Midbrain (tissue), 1 donor: ENCODE measurements around the gene ADAMTS12.

ENCODE experiments used
- DNase-seq: peaks from one replicate; lab custom pipeline; 2025; lab: John Stamatoyannopoulos, UW

The ADAMTS12 gene

DNA sequence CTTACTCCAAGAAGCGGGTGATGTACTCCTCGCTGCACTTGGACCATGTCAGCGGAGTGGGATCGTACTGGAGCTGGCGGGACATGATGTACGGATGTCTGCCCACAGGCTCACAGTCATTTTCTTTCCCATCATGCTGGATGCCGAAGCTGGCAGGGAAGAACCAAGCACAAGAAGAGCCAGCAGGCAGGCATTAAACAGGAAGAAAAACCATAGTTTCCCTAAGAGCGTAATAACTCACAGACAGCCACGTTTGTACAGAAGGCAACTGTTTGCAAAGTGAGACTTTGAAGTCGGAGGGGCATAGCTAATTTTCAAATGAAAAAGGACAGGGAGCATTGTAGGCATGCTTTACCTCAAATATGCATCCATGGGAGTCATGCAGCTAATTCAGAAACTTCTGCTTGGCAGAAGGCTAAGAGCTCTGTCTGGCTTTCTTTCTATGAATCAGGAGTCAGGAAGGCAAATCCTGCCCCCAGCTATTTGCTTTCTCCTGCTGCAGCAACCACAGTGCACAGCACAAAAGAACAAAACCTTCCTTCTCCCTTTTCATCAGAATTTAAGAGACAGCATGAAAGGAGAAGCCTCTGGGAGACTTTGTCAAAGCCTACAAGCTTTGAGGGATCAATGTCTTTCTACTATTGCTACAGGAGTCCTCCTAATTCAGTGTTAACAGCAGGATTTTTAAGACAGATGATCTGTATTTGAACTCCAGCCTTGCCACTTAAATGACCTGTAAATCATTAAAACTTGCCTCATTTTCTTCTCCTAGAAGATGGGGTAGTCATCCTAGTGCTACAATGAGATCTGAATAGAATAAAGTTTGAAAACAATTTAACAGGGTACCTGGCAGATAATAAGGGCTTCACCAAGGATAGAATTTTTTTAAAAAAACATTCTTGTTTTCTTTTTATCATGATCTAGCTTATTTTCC lies 242.0 kb downstream of the ADAMTS12 start:
- no peak for DNase-seq

DNA sequence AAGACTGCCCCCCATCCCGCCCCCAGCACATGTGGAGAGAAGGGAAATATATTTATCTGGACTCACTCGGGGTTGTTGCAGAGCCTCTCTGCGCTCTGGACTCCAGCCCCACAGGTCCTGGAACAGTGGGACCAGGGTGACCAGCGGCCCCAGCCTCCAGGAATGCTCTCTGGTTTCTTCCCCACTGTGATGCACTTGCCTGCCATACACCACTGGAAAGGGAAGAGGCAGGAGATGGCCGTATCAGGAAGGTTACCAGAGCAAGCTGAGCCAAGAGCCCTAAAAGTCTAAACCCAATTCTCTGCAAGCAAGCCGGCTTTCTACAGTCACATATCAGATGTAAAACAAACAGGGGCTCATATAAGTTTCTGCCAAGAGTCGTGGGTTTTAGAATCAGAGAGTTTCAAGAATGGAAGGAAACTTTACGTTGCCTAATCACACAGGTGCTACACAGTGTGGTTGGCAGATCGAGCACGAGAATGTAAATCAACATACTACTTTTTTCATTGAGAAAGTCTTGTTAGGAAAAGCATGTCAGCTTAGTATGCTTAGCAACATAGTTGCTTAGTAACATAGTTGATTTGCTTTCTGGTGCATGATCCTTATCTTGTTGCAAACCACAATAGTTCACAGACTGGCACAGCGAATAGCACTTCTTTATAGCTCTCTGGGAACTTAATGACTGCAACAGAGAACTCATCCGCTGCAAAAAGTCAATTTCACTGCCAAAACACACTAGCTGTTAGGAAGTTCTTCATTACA lies 249.9 kb downstream of the ADAMTS12 start:
- DNase-seq, result no peak

DNA sequence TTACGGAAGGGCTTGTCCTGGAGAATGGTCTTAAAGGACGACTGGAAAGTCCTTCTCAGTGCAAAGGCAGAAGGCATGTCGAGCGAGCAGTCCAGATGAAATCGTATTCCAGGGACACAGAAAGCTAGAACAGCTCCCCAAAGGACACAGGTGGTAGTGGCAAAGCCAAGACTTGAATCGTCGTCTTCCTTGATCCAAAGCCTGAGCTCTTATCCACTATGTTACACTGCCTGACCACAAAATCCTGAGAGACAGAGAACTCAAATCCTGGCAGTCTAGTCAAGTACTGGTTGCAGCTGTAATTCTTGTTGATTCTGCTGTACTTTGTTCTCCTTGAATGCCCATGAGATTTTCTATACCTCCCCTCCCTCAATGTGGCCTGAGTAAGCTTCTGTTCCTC lies 252.3 kb downstream of the ADAMTS12 start:
- DNase-seq, result no peak

DNA sequence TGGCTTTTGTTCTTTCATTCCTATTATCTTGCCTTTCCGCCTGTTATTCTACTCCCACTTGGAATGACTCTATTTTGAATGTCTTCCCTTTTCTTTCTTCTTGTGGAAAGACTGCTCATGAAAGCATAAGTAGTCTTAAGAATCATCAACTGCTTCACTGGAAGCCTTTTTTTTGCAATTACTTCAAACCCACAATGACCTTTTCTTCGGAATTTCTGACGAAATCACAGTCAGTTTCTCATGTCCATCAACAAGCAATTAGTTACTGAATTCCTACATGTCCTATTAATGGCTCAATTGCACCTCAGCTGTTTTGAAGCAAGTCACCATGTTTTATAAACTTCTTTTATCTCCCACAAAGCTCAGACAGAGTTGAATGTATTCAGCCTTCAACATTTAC lies 254.8 kb downstream of the ADAMTS12 start:
- no peak for DNase-seq

DNA sequence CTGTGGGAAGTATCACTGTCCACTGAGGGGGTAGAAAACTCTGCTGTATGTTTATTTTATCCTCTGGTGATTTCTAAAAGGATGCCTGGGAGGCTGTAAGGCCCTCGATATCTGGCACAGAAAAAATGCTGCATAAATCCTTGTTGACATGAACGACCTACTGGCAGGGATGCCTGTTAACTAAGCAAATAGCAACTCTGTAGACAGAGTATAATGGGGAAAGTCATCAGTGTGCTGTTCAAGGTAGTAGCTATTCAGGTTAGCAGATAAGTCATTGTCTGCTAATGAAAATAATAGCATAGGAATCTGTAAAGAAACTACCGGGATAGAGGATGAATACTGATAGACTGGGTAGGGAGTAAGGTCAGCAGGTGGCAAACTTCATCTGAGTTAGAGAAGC lies 256.2 kb downstream of the ADAMTS12 start:
- no peak for DNase-seq

DNA sequence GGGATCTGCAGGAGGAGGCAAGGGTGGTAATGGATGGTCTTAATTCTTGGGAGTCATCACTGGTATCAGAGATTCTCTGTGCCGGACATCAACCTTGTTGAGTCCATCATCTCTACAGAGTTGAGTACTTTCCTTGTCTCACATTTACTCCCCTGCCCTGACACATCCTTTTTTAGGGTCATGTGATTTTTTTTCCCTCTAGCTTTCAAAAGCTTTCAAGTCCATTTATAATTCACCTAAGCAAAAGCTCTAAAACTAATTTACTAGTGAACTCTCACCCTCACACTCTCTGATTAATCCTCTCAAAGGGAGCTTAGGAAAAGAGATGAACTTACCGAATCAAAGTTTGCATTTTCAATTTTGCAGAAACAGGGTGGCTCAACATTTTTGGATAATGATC lies 258.1 kb downstream of the ADAMTS12 start:
- no peak for DNase-seq

DNA sequence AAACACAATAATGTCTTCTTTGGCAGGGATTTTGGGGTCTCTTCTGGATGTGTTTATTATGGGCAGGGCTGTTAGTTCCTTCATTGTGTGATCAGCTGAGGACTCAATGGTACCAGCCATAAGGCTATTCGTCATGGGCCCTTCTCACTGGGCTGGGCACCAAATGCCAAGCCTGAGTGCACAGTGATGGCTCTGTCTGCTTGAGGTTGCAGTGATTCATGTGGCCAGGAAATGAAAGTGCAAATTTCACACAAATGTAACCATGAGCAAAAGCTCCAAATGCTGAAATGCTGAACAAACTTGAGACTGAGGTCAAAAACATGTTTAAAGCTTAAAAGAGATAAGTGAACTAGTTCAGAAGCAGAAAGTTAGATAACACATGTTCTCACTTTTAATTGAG lies 260.0 kb downstream of the ADAMTS12 start:
- DNase-seq, result no peak

DNA sequence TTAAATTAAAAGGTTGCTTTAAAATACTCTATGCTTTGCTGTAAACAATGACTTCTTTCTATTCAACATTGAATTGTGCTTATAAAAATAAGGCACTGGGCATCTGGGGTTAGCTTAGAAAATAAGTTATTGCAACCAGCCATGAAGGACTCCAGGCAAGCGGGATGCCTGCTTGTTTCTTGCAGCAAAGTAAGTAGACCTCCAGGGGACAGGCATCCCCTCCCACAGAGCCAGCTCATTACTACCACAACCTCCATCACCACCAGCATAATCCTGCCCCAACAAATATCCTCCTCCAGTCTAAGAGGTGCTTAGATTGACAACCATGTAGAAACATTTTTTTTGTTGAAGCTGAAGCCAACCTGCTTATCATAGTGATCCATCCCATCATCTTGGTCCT lies 260.7 kb downstream of the ADAMTS12 start:
- DNase-seq, result no peak

DNA sequence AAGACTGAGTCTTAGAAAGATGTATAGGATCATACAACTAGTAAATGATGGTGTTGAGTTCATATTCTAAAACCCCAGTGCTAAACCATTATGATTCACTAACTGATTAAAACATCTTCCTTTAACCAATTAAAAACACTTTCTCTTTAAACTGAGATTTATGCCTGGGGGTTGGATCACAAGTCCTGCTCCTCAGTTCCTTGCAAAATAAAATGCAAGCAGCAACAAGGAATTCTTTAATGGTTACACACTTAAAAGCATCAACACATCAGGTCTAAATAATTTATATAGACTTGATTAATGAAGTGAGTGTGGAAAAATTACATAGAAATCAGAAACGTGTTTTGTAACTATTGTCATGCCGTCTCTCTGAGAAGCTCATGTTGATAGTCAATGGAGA lies 261.8 kb downstream of the ADAMTS12 start:
- no peak for DNase-seq

DNA sequence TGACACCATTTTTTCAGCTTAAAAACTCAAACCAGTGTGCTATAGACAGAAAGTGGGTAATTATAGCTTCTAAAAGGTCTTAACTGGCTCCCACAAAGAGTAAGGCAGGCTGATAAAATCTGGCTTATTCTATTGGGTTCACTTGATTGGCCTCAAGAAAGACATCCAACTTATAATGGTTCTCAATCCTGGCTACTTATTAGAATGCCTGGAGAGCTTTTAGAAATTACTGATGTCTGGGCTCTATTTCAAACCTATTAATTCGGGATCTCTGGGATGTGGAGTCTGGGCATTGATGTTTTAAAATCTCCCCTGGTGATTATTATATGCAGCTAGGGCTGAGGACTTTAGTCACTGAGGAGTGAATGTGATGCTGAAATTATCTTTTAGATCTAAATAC lies 263.0 kb downstream of the ADAMTS12 start:
- DNase-seq, result no peak

DNA sequence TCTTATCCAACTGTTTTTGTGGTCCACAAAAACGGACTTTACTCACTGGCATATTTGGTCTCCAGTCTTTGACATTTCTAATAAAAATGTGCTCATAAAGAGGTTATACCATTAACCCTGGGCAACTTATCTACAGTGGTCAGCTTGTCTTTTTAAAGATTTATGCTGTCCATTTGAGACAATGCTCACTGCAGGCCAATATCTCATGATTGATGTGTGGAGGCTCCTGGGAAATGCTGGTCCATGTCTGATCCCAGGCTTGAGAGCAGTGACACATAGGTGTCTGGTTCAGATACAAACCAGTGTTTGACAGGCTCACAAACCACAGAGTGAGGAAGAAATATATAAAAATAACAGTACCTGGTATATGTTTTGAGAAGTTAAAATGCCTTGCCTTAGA lies 270.3 kb downstream of the ADAMTS12 start:
- no peak for DNase-seq

DNA sequence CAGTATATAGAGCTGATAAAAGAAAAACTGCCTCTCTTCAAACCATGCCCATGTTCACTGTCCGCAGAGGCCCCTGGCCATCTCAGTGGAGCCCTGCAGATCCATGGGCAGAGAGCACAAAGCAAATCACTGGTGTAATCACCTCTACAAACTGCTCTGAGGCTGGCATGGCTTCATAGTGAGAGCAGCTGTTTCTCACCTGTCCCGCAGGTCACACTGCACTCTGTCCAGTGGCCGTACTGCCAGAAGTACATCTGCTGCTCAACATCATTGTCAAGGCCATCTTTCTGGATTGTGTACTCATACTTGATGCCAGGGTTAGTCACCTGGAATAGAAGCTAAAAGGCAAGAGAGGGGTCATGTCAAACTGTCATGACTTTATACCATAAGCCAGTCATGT lies 277.8 kb downstream of the ADAMTS12 start:
- DNase-seq, result no peak

DNA sequence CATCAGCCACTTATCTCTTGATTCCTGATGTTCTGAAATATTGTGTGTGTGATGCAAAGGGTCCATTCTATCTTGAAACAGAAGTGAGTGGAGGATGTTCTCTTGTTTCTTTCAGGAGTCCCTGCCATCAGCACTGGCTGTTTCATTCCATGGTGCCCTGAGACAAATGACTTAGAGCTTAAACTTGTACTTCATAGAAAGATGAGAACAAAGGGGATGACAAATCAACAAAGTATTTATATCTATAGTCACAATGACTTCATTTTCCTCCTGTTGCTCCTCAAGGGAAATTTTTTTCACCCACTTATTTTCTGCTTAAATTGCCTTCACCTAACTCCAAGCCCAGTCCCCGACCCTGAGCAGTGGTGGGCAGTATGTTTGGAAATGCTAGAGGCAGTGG lies 279.4 kb downstream of the ADAMTS12 start:
- DNase-seq, result no peak

DNA sequence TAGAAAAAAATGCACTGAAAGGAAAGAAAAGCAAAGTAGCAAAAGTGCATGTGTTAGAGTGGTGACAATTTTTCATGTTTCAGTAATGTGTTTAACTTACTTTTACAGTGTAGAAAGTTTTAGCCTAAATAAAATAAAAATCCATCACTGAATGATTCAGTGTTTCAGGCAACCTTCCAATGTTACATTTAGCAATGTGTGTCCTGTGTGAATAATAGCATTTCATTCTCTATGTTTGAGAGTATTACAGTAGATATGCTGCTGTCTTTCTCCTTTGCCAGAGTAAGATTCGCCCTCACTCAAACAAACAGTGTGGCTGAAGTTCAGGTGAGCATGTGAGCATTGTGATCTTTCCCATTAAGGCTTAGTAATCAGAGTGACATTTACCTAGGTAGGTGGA lies 279.9 kb downstream of the ADAMTS12 start:
- DNase-seq, result no peak

DNA sequence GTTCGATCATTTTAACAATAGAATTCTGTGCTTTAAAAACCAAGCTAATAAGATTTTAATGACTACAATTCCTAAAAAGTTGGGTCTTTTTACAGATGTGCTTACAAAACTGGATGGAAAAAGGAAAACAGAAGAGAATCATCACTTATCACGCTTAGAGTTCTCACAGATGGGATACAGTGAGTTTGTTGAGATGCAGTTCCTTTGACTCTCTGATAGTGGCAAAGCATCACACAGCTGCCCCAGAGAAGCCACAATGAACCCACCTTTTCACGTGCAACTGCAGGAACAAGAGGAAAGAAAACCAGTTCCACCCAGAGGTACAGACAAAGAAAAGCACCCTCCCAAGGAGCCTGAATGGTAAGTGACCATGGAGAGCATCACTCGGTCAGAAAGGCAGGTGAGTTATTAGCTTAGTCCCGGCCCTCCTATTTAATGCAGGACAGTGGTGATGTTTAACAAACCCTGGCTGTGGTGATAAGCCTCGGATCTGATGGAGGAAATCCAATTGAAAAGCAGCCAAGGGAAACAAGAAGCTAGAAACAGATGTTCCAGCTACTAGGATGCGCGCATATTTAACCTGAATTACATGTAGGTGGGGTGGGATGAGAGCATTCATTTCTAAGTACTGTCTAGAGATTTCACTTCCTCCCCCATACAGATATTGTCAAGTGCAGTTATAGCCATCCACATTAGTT lies 283.3 kb downstream of the ADAMTS12 start:
- DNase-seq, result no peak

DNA sequence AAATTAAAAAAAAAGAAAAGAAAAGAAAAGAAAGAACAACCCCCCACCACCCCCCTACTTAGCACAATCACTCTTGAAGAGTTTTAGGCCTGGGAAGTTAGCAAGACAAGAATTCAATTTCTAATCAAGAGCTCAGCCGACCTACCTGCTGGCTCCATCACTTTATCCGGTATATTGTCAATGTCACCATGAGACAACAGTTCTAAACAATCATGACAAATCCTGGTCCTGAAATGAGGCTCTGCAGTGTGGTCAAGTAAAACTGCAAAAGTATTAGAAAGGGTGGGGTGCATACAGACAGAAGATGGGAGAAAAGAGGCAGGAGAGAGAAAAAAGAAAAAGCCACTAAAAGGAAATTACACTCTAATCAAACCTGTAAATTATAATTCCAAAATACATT lies 287.3 kb downstream of the ADAMTS12 start:
- no peak for DNase-seq

DNA sequence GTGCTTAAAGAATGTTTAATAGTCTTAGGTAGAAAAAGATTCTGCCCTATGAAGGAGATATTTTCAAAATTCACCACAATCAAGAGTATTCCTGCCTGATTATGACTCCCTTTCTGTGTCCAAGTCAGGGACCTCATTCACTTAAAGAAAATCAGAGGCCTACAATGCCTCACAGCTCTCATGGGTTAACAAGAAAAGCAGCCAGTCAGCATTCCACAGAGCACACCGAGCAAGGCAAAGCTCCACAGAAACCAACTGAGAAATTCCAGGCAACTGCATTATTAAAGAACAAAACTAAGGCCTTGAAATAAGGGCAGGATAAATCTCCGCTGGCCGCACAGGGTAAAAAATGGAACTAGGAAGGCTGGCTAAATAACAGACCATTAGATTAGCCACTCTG lies 289.9 kb downstream of the ADAMTS12 start:
- DNase-seq, result peak; percentile 1

DNA sequence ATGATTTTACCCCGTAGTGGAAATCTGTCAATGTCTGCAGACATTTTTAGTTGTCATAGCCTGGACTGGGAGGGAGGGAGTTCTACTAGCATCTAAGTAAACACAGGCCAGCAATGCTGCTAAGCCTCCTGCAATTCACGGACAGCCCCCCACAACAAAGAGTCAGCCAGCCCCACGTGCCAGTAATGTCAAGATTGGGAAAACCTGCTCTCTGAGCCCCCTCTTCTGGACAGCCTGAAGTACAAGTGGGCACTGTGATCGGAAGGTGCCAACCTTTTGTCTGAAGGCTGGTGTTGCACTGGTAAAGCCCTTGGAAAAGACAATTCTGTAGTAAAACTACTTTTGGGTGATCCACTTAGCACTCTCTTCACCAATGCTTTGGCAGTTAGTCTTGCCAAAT lies 296.5 kb downstream of the ADAMTS12 start:
- no peak for DNase-seq

DNA sequence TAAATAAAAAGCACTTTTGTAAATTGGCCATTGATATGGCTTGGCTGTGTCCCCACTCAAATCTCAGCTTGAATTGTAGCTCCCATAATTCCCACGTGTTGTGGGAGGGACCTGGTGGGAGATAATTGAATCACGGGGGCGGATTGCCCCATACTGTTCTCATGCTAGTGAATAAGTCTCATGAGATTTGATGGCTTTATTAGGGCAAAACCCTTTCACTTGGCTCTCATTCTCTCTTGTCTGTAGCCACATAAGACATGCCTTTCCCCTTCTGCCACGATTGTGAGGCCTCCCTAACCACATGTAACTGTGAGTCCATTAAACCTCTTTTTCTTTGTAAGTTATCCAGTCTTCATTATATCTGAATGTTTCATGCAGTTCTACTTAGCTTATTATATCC lies 297.8 kb downstream of the ADAMTS12 start:
- no peak for DNase-seq

DNA sequence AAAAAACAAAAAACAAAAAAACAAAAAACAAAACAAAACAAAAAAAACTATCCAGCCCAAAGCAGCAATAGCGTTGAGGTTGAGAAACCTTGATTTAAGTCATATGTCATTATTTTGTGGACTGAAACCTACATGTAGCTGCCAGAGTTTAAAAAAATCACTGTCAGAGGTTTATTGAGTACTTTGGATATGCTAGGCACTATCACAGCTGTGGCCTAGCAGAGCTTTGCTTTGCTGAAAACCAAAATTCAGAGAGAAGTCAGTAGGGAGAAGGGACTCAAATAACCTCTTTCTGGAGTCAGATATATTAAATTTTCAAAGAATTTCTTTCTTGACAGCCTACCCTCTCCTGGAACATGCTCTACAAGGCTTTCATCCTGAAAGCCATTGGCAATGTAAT lies 299.5 kb downstream of the ADAMTS12 start:
- no peak for DNase-seq

DNA sequence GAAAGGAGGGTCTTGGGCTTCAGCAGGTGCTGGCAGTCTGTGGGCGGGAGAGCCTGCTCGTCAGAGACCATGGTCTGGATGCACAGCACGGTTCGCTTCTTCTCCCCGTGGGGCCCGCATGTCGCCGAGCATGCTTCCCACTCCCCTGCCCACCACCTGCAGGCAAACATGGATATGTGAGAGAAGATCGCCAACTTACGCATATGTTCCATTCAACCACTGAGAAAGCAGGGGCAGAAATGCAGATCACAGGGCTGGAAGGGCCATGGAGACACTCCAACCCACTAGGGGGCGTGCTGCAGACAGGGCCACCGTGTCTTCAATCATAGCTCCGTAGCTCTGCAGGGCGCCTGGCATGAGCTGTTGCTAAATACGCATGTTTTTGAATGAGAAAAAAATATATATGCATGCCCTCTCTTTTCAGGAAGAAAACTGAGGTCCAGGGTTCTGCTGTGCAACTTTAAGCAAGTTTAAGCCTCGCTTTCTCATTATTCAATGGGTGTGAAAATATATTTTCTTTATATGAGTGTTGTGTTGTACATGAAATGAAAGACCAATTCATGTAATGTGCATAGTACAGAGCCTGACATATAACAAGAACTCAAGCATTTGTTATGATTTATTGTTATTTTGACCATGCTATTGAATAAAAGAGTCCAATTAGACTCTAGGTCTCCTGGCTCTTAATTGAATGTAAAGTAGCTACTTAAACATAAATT lies 303.0 kb downstream of the ADAMTS12 start:
- no peak for DNase-seq

DNA sequence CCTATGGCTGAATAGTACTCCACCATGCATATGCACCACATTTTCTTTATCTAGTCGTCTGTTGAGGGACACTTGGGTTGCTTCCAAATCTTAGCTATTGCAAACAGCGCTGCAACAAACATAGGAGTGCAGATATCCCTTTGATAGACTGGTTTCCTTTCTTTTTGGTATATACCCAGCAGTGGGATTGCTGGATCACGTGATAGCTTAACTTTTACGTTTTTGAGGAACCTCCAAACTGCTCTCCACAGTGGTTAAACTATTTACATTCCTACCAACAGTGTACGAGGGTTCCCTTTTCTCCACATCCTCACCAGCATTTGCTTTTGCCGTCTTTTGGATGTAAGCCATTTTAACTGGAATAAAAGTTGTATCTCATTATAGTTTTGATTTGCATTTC lies 308.5 kb downstream of the ADAMTS12 start:
- no peak for DNase-seq
